Measurements from ENCODE around the gene GGNBP2. TPM values are rescaled to one million over a fixed set of nuclear protein-coding genes. Genes with fewer than 3 reads are reported as not detected.
"Not testable (repeated sequence)": the region's sequence is repeated elsewhere in the genome, so short reads cannot be mapped to it uniquely, and the experiment has no call there.

GGNBP2 gene
- total RNA-seq, 4 donors from 2014 or later, result 41.6 to 55.8 (median 54.2) TPM

GRCh38 chr17:36600936-36601302 is 56.2 kb downstream of the GGNBP2 start:
- no peak for TF ChIP-seq POLR2A (IDR thresholded peaks at IDR 0.05; ENCODE audit: low read depth)
- TF ChIP-seq EP300 (IDR thresholded peaks at IDR 0.05), result no peak
- TF ChIP-seq POLR2AphosphoS5 (IDR thresholded peaks at IDR 0.05), result no peak
- TF ChIP-seq, protein P1, sequence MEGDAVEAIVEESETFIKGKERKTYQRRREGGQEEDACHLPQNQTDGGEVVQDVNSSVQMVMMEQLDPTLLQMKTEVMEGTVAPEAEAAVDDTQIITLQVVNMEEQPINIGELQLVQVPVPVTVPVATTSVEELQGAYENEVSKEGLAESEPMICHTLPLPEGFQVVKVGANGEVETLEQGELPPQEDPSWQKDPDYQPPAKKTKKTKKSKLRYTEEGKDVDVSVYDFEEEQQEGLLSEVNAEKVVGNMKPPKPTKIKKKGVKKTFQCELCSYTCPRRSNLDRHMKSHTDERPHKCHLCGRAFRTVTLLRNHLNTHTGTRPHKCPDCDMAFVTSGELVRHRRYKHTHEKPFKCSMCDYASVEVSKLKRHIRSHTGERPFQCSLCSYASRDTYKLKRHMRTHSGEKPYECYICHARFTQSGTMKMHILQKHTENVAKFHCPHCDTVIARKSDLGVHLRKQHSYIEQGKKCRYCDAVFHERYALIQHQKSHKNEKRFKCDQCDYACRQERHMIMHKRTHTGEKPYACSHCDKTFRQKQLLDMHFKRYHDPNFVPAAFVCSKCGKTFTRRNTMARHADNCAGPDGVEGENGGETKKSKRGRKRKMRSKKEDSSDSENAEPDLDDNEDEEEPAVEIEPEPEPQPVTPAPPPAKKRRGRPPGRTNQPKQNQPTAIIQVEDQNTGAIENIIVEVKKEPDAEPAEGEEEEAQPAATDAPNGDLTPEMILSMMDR (IDR thresholded peaks at IDR 0.05), result no peak
- peak overlapping the region; percentile 78 to 87 (median 80) for H3K27ac ChIP-seq (replicated peaks in 1 of 4)
- H3K4me3 ChIP-seq, result peak overlapping the region; percentile 71 to 95 (median 81)
- 15% methylated on average over 10 of the region's 10 CpGs for WGBS
- H3K36me3 ChIP-seq, result peaks cover 0 to 3% (median 0%) of the 10 kb centered on the region in 4 donors
- intact Hi-C loops (cut with DNase I), result loop anchor here (2.0 kb wide), 1 partner anchor 56 kb away; the partner anchor contains the start of gene GGNBP2
- no peak for DNase-seq (ENCODE audit: extremely low spot score)
- H3K4me1 ChIP-seq, result peaks cover 21 to 37% (median 31%) of the 10 kb centered on the region in 4 donors
- H3K27me3 ChIP-seq, result no peaks in the 10 kb centered on the region
- H3K9me3 ChIP-seq, result no peaks in the 10 kb centered on the region

GRCh38 chr17:36601303-36602029 is 56.7 kb downstream of the GGNBP2 start, which contains the start of gene MRM1:
TSS of gene MRM1 (plus strand) at chr17:36601583. CDS start at chr17:36601811, 228 bp downstream.
- TF ChIP-seq POLR2AphosphoS5 (IDR thresholded peaks at IDR 0.05) (peak; percentile 87 to 91), POLR2A (IDR thresholded peaks at IDR 0.05; ENCODE audit: low read depth) (peak; percentile 21), EP300 (IDR thresholded peaks at IDR 0.05) (no peak)
- TF ChIP-seq, protein P1 (IDR thresholded peaks at IDR 0.05), result peak in 2 of 3 experiments; percentile 11 to 44
- intact Hi-C loops (cut with DNase I), result loop anchor here (2.0 kb wide), 1 partner anchor 57 kb away; the partner anchor contains the start of gene GGNBP2

DNA sequence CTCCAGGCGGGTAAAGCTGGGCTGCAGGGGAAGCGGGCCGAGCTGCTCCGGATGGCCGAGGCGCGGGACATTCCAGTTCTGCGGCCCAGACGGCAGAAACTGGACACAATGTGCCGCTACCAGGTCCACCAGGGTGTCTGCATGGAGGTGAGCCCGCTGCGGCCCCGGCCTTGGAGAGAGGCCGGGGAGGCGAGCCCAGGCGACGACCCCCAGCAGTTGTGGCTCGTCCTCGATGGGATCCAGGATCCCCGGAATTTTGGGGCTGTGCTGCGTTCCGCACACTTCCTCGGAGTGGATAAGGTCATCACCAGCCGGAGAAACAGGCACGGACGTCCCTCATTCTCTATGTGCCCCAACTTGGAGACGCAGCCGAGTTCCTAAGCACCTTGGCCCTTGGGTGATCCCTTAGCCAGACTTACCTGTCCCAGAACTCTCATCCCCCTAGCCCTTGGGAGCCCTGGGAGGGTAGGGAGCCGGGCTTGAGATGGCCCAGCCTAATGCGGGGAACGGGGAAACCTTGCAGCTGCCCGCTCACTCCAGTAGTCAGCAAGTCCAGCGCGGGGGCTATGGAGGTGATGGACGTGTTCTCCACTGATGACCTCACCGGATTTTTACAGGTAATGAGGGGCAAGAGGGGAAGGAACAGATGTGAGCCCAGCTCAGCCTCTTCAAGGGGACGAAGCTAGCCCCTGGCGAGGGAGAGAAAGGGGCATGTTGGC is 57.5 kb downstream of the GGNBP2 start:
- TF ChIP-seq EP300 (IDR thresholded peaks at IDR 0.05), result no peak
- no peak for TF ChIP-seq POLR2A (IDR thresholded peaks at IDR 0.05; ENCODE audit: low read depth)
- TF ChIP-seq, protein P1 (IDR thresholded peaks at IDR 0.05), result no peak
- TF ChIP-seq POLR2AphosphoS5 (IDR thresholded peaks at IDR 0.05), result no peak
- Histone ChIP-seq H3K4me1 (peaks cover 21 to 37% (median 31%) of the 10 kb centered on the region in 4 donors), H3K27me3 (no peaks in the 10 kb centered on the region), H3K4me3 (peak overlapping the region; percentile 71 to 95 (median 81)), H3K9me3 (no peaks in the 10 kb centered on the region), H3K27ac (replicated peaks in 1 of 4) (peak overlapping the region; percentile 78 to 87 (median 80)), H3K36me3 (peaks cover 0 to 3% (median 0%) of the 10 kb centered on the region in 4 donors)
- intact Hi-C loops (cut with DNase I), result no loop called here
- no peak for DNase-seq (ENCODE audit: extremely low spot score)
- 6% methylated on average over 27 of the region's 38 CpGs for WGBS

More at GRCh38 chr17:36601303-36602029, 56.7 kb downstream of the GGNBP2 start, which contains the start of gene MRM1:
- Histone ChIP-seq H3K4me1 (peaks cover 21 to 37% (median 31%) of the 10 kb centered on the region in 4 donors), H3K9me3 (no peaks in the 10 kb centered on the region), H3K4me3 (peak within 1 kb of the TSS; percentile 71 to 95 (median 81)), H3K36me3 (peaks cover 0 to 3% (median 0%) of the 10 kb centered on the region in 4 donors), H3K27me3 (no peaks in the 10 kb centered on the region), H3K27ac (replicated peaks in 1 of 4) (peak within 1 kb of the TSS; percentile 78 to 87 (median 80))
- peak; percentile 97 for DNase-seq (ENCODE audit: extremely low spot score)
- 0% methylated on average over 33 of the region's 60 CpGs for WGBS

GRCh38 chr17:36602924-36603384 is 58.2 kb downstream of the GGNBP2 start:
- peak overlapping the region; percentile 71 to 95 (median 81) for H3K4me3 ChIP-seq
- 10% methylated on average over 5 of the region's 5 CpGs for WGBS
- TF ChIP-seq, protein P1 (IDR thresholded peaks at IDR 0.05), result peak; percentile 63 to 87 (median 69)
- no peak for TF ChIP-seq EP300 (IDR thresholded peaks at IDR 0.05)
- H3K27me3 ChIP-seq, result no peaks in the 10 kb centered on the region
- H3K36me3 ChIP-seq, result peaks cover 0 to 5% (median 2%) of the 10 kb centered on the region in 4 donors
- DNase-seq (ENCODE audit: extremely low spot score), result no peak
- H3K27ac ChIP-seq (replicated peaks in 1 of 4), result peak overlapping the region in 1 of 4 donors; percentile 87
- intact Hi-C loops (cut with DNase I), result no loop called here
- peaks cover 21 to 37% (median 31%) of the 10 kb centered on the region in 4 donors for H3K4me1 ChIP-seq
- no peaks in the 10 kb centered on the region for H3K9me3 ChIP-seq

DNA sequence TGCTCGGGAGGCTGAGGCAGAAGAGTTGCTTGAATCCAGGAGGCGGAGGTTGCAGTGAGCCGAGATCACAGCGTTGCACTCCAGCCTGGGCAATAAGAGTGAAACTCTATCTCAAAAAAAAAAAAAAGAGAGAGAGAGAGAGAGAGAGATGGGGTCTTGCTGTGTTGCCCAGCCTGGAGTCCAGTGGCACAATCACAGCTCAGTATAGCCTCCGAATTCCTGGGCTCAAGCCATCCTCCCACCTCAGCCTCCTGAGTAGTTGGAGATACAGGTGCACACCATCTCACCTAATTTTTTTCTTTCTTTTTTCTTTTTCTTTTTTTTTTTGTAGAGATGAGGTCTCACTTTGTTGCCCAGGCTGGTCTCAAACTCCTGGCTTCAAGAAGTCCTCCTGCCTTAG is 60.3 kb downstream of the GGNBP2 start:
- intact Hi-C loops (cut with DNase I); H3K27me3 ChIP-seq; H3K4me3 ChIP-seq; H3K36me3 ChIP-seq; H3K9me3 ChIP-seq; DNase-seq (ENCODE audit: extremely low spot score); H3K27ac ChIP-seq (replicated peaks in 1 of 4): not testable (repeated sequence)
- H3K4me1 ChIP-seq, result peaks cover 21 to 48% (median 39%) of the 10 kb centered on the region in 4 donors
- 96% methylated on average over 5 of the region's 5 CpGs for WGBS

Data from esophagus muscularis mucosa (tissue), 4 donors.